Naive thymus-derived CD4-positive, alpha-beta T cell (primary cell): ENCODE results near the gene COL27A1. TPM values are rescaled to one million over a fixed set of nuclear protein-coding genes. Genes with fewer than 3 reads are reported as not detected.

Experiments
- ATAC-seq: fragments of 150-1000 bp; cut with Tn5 transposase; 2 replicates; pipeline ENCODE4 v1.10.0; 2021; ENCODE audit warnings: mild to moderate bottlenecking, moderate library complexity
- CTCF ChIA-PET: fragments of 350-600 bp; sonication (Branson Sonifier 250); formaldehyde crosslinking; loops from one replicate; lab custom pipeline; 2021; ENCODE audit warnings: antibody characterized with exemption; lab: Charles Lee
- POLR2A ChIA-PET: fragments of 350-600 bp; sonication (Branson Sonifier 250); formaldehyde crosslinking; loops from one replicate; lab custom pipeline; 2021; ENCODE audit warnings: antibody characterized with exemption, inconsistent platforms; lab: Charles Lee
- DNase-seq, 9 donors: peaks; one replicate each; pipeline versions ENCODE4 v3.0.0 to v3.0.0-alpha.2; 2020 to 2022; ENCODE audit warnings: mixed read lengths in 1 of 9
- H3K27ac ChIP-seq: one replicate; pipeline ENCODE4 v1.7.0; 2013; ENCODE audit warnings: mild to moderate bottlenecking, low read depth, low read length, moderate library complexity
- H3K27me3 ChIP-seq, 2 donors: one replicate each; pipeline ENCODE4 v1.7.0; 2013; ENCODE audit warnings: low read length in 2 of 2, mild to moderate bottlenecking in 2 of 2, moderate library complexity in 2 of 2; ENCODE audit not compliant: control insufficient read depth in 2 of 2, insufficient read depth in 2 of 2
- H3K36me3 ChIP-seq, 3 experiments: 1 replicate in 2 of 3; 2 replicates in 1 of 3; pipeline ENCODE4 v1.7.0; 2013; ENCODE audit warnings: low read length in 3 of 3, mild to moderate bottlenecking in 3 of 3, moderate library complexity in 1 of 3; ENCODE audit not compliant: insufficient read depth in 3 of 3, control insufficient read depth in 2 of 3
- H3K4me1 ChIP-seq, 2 donors: one replicate each; pipeline ENCODE4 v1.7.0; 2013; ENCODE audit warnings: low read length in 2 of 2, mild to moderate bottlenecking in 2 of 2, moderate library complexity in 1 of 2; ENCODE audit not compliant: control insufficient read depth in 2 of 2, insufficient read depth in 2 of 2
- H3K4me3 ChIP-seq: 2 replicates; pipeline ENCODE4 v1.7.0; 2013; ENCODE audit warnings: mild to moderate bottlenecking, low read length
- H3K9me3 ChIP-seq, 3 experiments: 1 replicate in 2 of 3; 2 replicates in 1 of 3; pipeline ENCODE4 v1.7.0; 2013; ENCODE audit warnings: low read length in 3 of 3; ENCODE audit not compliant: control insufficient read depth in 2 of 3
- H3K27ac Mint-ChIP-seq, 9 donors: one replicate each; pipeline ENCODE4 v1.8.0; 2020 to 2022; ENCODE audit warnings: mixed read lengths in 9 of 9, mild to moderate bottlenecking in 8 of 9, moderate library complexity in 5 of 9, inconsistent platforms in 2 of 9
- H3K27me3 Mint-ChIP-seq, 5 donors: one replicate each; pipeline ENCODE4 v1.8.0; 2021 to 2022; ENCODE audit warnings: mixed read lengths in 5 of 5, mild to moderate bottlenecking in 1 of 5
- H3K36me3 Mint-ChIP-seq, 5 donors: one replicate each; pipeline ENCODE4 v1.8.0; 2020 to 2022; ENCODE audit warnings: mixed read lengths in 5 of 5, mild to moderate bottlenecking in 3 of 5, inconsistent platforms in 1 of 5
- H3K4me1 Mint-ChIP-seq, 7 donors: one replicate each; pipeline ENCODE4 v1.8.0; 2020 to 2022; ENCODE audit warnings: mixed read lengths in 7 of 7, mild to moderate bottlenecking in 3 of 7, inconsistent platforms in 1 of 7
- H3K4me3 Mint-ChIP-seq, 10 donors: one replicate each; pipeline ENCODE4 v1.8.0; 2020 to 2022; ENCODE audit warnings: mild to moderate bottlenecking in 10 of 10, mixed read lengths in 10 of 10, moderate library complexity in 6 of 10, inconsistent platforms in 2 of 10
- H3K9me3 Mint-ChIP-seq, 11 donors: one replicate each; pipeline ENCODE4 v1.8.0; 2020 to 2022; ENCODE audit warnings: mixed read lengths in 11 of 11, mild to moderate bottlenecking in 4 of 11, inconsistent platforms in 1 of 11, moderate library complexity in 1 of 11
- intact Hi-C, 2 donors: fragments of 100-400 bp; cut with micrococcal nuclease; formaldehyde crosslinking; loops; one replicate each; pipeline ENCODE4 v1.15.1; 2023
- polyA plus RNA-seq, 2 donors: library from polyadenylated mRNA; unstranded; fragments of 300-500 nt; fragmentation: Illumina TruSeq; gene quantifications; one replicate each; pipeline ENCODE4 v1.2.3, GENCODE V29; 2021
- total RNA-seq, 6 experiments: library from RNA in 5 of 6; stranded (reverse) in 5 of 6; gene quantifications; 1 replicate in 5 of 6; 2 replicates in 1 of 6; pipeline ENCODE4 v1.2.3 and lab custom pipeline; 2021 to 2026

The COL27A1 gene
- total and polyA plus RNA-seq, 7 experiments from 2014 or later, result 1.2 to 2.4 (median 1.9) TPM; not detected in 2

GRCh38 chr9:114170771-114171461, 15.6 kb downstream of the COL27A1 start:
- intact Hi-C loops, result no loop called here
- ATAC-seq (no peak), DNase-seq (no peak)
- Histone ChIP-seq H3K4me1 (no peaks in the 10 kb centered on the region), H3K27ac (no peak overlapping the region), H3K9me3 (no peaks in the 10 kb centered on the region), H3K27me3 (no peaks in the 10 kb centered on the region), H3K4me3 (no peak overlapping the region), H3K36me3 (no peaks in the 10 kb centered on the region)
- Mint-ChIP-seq H3K27me3 (no peaks in the 10 kb centered on the region), H3K4me1 (no peaks in the 10 kb centered on the region), H3K36me3 (no peaks in the 10 kb centered on the region), H3K4me3 (no peak overlapping the region), H3K9me3 (no peaks in the 10 kb centered on the region), H3K27ac (no peak overlapping the region)
- POLR2A ChIA-PET, result no interaction called here
- CTCF ChIA-PET, result no interaction called here

DNA sequence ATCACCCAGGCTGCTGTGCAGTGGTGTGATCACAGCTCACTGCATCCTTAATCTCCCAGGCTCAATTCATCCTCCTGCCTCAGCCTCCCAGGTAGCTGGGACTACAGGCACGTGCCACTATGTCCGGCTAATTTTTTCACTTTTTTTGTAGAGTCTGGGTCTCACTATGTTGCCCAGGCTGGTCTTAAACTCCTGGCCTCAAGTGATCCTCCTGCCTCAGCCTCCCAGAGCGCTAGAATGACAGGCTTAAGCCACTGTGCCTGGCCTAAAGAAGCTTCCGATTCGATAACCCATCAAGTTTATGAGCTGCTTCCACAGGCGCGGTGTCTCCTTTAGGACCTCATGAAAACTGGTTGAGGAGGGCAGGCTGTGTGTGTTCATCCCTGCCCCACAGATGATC, 16.2 kb downstream of the COL27A1 start:
- ATAC-seq (no peak), DNase-seq (no peak)
- no peaks in the 10 kb centered on the region for H3K27me3 Mint-ChIP-seq
- Histone ChIP-seq H3K4me3 (no peak overlapping the region), H3K27me3 (no peaks in the 10 kb centered on the region), H3K27ac (no peak overlapping the region), H3K9me3 (no peaks in the 10 kb centered on the region), H3K4me1 (no peaks in the 10 kb centered on the region), H3K36me3 (no peaks in the 10 kb centered on the region)
- ChIA-PET CTCF (no interaction called here), POLR2A (no interaction called here)
- intact Hi-C loops, result no loop called here
- no peaks in the 10 kb centered on the region for H3K9me3 Mint-ChIP-seq
- H3K4me1 Mint-ChIP-seq, result no peaks in the 10 kb centered on the region
- H3K27ac Mint-ChIP-seq, result no peak overlapping the region
- no peaks in the 10 kb centered on the region for H3K36me3 Mint-ChIP-seq
- no peak overlapping the region for H3K4me3 Mint-ChIP-seq

DNA sequence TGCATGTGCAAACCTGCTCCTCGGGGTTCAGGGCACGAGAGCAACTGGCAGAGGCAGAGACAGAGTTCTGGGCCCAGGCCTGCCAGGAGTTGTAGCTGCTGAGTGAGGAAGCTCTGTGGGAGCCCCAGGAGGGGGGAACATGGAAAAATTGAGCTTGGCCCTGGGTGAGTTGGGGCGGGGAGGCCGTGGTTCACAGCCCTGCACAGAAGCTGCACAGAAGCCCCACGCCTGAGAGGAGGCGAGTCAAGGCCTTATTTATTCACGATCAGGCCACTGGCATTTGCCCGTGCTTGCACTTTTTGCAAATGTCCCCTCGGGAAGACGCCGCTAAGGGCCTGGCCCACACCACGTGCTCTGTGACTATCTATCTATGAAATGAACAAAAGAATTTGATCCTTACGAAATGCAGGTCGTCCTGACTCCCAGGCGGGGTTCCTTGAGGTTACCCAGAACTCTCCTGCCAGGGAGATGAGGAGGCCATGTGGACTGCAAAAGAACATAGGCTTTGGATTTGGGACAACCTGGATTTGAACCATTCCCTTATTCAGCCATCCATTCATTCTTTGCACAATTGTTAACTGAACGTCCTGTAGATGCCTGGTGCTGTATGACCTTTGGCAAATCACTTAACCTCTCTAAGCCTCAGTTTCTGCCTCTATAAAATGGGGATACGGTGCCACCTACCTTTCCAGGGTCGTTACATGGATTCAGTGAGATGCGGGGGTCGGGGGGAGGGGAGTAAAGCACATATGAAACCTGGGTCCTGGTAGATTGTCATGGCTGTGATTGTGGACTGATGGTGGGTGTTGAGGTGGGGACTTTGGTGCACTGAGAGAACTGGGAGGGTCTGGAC, 17.9 kb downstream of the COL27A1 start:
- DNase-seq, result no peak
- Mint-ChIP-seq H3K9me3 (no peaks in the 10 kb centered on the region), H3K4me3 (no peak overlapping the region), H3K36me3 (no peaks in the 10 kb centered on the region), H3K27me3 (peaks cover 0 to 4% (median 0%) of the 10 kb centered on the region in 5 donors), H3K27ac (no peak overlapping the region), H3K4me1 (no peaks in the 10 kb centered on the region)
- Histone ChIP-seq H3K36me3 (no peaks in the 10 kb centered on the region), H3K4me3 (no peak overlapping the region), H3K27me3 (no peaks in the 10 kb centered on the region), H3K4me1 (no peaks in the 10 kb centered on the region), H3K27ac (no peak overlapping the region), H3K9me3 (no peaks in the 10 kb centered on the region)
- ATAC-seq, result no peak
- ChIA-PET CTCF (no interaction called here), POLR2A (no interaction called here)
- intact Hi-C loops, result no loop called here

DNA sequence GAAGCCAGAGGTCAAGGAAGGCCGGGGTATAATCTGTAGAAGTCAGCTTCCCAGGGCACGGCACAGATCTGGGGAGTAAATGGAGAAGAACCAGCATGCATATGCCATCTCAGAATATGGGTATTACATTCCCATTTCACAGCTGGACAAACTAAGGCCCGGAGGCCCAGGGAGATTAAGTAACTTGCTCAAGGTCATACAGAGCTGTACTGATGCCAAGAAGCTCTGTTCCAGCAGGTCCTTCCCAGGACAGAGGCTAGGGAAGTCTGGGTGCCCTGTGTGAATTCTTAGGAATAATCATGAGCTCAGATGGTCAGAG, 19.2 kb downstream of the COL27A1 start:
- intact Hi-C loops, result no loop called here
- ATAC-seq (no peak), DNase-seq (no peak)
- H3K36me3 Mint-ChIP-seq, result no peaks in the 10 kb centered on the region
- H3K27me3 Mint-ChIP-seq, result peaks cover 0 to 4% (median 0%) of the 10 kb centered on the region in 5 donors
- H3K9me3 Mint-ChIP-seq, result no peaks in the 10 kb centered on the region
- Histone ChIP-seq H3K36me3 (no peaks in the 10 kb centered on the region), H3K27ac (no peak overlapping the region), H3K4me1 (no peaks in the 10 kb centered on the region), H3K4me3 (no peak overlapping the region), H3K27me3 (no peaks in the 10 kb centered on the region), H3K9me3 (no peaks in the 10 kb centered on the region)
- ChIA-PET POLR2A (interaction anchor here (0.6 kb wide), 1 partner anchor 754 kb away, joined by 3 read pairs; no protein-coding TSS in a partner anchor), CTCF (interaction anchor here (0.6 kb wide), 1 partner anchor 8 kb away, joined by 3 read pairs; no protein-coding TSS in a partner anchor)
- no peak overlapping the region for H3K27ac Mint-ChIP-seq
- H3K4me3 Mint-ChIP-seq, result no peak overlapping the region
- H3K4me1 Mint-ChIP-seq, result no peaks in the 10 kb centered on the region

- ChIA-PET POLR2A (interaction anchor here (0.6 kb wide), 1 partner anchor 753 kb away, joined by 3 read pairs; no protein-coding TSS in a partner anchor), CTCF (interaction anchor here (0.6 kb wide), 1 partner anchor 9 kb away, joined by 3 read pairs; no protein-coding TSS in a partner anchor)
- no peaks in the 10 kb centered on the region for H3K4me1 Mint-ChIP-seq
Measured at GRCh38 chr9:114174876-114175771, 19.8 kb downstream of the COL27A1 start.

DNA sequence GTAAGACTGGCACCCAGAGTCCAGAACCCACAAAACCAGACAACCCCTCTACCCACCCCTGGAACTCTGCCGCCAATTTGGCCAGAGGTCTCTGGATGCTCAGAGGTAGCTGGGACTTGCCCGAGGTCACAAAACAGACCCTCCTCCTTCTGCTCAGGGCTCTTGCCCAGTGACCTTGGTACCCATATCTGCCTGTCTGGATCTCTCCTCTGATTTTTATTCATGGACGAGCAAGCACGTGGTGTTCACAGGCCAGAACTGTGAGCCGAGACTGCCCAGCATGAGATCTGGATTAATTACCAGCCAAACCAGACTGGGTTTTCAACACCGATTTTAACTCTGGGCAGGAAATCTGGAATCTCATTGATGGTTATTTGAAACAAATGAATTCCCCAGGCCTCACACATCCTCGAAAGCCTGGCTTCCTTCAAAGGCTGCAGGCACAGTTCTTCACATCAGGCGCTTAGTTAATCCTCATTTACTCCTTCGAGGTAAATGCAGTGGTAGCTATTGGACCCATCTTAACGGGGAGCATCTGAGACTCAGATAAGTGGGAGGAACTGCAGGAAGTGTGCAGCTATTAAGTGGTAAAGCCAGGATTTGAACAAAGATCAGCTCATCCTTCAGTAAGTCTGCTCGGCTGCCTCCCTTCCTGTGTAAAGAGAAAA, 21.4 kb downstream of the COL27A1 start:
- Mint-ChIP-seq H3K36me3 (no peaks in the 10 kb centered on the region), H3K4me3 (no peak overlapping the region), H3K4me1 (no peaks in the 10 kb centered on the region), H3K27me3 (peaks cover 0 to 7% (median 0%) of the 10 kb centered on the region in 5 donors), H3K9me3 (no peaks in the 10 kb centered on the region), H3K27ac (no peak overlapping the region)
- Histone ChIP-seq H3K4me3 (no peak overlapping the region), H3K36me3 (no peaks in the 10 kb centered on the region), H3K27ac (no peak overlapping the region), H3K27me3 (no peaks in the 10 kb centered on the region), H3K4me1 (no peaks in the 10 kb centered on the region), H3K9me3 (no peaks in the 10 kb centered on the region)
- ATAC-seq, result no peak
- CTCF ChIA-PET, result no interaction called here
- POLR2A ChIA-PET, result no interaction called here
- intact Hi-C loops, result no loop called here
- DNase-seq, result no peak

More at GRCh38 chr9:114174876-114175771, 19.8 kb downstream of the COL27A1 start:
- no peak for DNase-seq
- H3K36me3 Mint-ChIP-seq, result no peaks in the 10 kb centered on the region
- H3K9me3 Mint-ChIP-seq, result no peaks in the 10 kb centered on the region
- no peak overlapping the region for H3K27ac ChIP-seq
- intact Hi-C loops, result no loop called here
- H3K4me3 ChIP-seq, result no peak overlapping the region
- H3K4me3 Mint-ChIP-seq, result no peak overlapping the region
- no peaks in the 10 kb centered on the region for H3K36me3 ChIP-seq
- ATAC-seq, result no peak
- H3K4me1 ChIP-seq, result no peaks in the 10 kb centered on the region
- H3K27me3 Mint-ChIP-seq, result peaks cover 0 to 4% (median 0%) of the 10 kb centered on the region in 5 donors
- H3K27me3 ChIP-seq, result no peaks in the 10 kb centered on the region
- no peaks in the 10 kb centered on the region for H3K9me3 ChIP-seq
- no peak overlapping the region for H3K27ac Mint-ChIP-seq
